ENCODE results near the gene METTL15.
"Not testable (repeated sequence)": the region's sequence is repeated elsewhere in the genome, so short reads cannot be mapped to it uniquely, and the experiment has no call there.

Gene METTL15

DNA sequence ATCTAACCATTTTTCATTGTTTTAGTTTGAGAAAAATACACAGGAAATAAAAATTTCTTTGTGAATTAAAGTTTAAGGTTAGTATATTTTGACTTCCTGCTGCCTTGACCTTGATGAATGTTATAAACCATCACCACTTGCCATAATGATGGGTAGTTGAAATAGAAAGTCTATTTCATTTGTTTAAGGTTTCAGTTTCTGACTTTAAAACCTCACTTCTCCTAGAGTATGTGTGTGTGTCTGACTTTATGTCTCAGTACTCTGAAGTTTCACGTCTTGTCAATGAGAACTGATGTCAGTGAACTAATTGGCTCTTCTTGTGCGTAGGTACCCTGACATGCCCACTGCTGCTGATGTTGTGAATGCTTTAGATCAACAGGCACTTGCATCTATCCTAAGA lies 188.2 kb downstream of the METTL15 start:
- DNase-seq (ENCODE audit: low read depth): no peak

DNA sequence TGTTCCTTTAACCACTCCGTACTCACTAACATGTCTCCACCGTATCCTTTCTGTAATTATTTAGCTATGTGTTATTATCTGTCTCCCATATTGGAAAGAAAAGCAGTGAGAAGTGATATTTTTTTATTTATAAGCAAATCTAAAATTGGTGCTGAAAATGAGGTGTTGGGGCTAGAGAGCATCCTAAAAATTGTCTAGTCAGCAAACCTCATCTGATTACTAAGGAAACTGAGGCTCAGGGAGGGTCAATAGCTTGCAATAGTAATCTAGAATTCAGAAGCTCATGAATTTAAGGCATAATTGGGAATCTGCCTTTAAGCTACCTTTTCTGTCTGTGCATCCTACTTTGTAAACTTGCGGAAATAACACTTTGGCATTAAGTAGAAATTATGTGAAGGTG lies 190.0 kb downstream of the METTL15 start:
- DNase-seq (ENCODE audit: low read depth): no peak

DNA sequence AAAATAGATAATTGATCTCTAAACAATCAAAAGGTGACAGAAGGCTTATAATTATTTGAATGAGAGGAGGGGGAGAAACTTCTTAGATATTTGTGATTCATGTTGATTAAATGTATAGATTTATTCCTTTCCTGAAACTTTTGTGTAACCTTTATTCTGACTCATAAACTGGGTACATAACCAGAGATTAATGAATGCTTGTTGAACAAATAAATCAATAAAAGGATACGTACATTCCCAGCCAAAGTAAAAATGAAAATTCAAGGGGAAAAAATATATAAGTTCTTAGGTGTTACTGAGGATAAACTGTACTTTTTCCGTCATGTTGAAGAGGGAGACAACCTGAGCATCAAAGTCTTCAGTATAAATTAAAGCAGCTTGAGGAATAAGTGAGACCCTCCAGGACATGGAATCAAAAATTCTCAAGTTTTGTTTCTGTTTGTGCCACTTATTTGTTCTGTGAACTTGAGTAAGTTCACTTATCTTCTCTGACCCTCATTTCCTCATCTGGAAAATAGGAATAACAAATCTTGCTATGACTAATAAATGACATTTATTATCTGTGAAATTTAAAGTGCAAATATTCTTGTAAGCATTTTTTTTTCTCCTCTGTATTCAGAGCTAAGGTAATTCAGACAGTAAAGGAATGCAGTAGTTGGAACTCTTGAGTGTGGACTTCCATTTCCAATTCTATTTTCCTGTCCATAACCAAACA lies 195.4 kb downstream of the METTL15 start:
- no peak for DNase-seq (ENCODE audit: low read depth)

DNA sequence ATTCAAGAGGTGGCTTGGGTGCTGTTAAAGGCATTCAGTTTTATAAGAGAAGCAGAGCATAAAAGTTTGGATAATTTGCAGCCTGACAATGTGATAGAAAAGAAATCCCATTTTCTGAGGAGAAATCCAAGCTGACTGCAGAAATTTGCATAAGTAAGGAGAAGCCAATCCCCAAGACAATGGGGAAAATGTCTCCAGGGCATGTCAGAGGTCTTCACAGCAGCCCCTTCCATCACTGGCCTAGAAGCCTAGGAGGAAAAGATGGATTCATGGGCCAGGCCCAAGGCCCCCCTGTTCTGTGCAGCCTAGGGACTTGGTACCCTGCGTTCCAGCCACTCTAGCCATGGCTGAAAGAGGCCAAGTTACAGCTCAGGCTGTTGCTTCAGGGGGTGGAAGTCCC lies 207.3 kb downstream of the METTL15 start:
- DNase-seq (ENCODE audit: low read depth): no peak

DNA sequence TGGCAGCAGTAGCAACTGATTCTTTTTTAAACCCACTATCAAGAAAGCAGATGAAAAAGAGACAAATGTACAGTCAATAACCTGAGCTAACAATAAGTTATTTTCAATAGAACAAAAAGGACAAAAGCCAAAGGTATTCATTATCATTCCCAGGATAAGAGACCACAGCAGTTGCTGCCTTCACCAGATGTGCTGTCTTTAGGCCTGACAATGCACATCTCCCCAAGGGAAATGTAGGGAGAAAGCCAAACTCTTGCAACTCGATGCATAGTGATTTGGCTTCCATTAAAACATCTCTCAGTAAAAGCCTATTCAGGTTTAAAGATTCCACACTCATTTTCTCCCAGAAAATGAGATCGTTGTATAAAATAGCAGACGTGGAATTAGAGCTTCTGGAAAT lies 210.7 kb downstream of the METTL15 start:
- DNase-seq (ENCODE audit: low read depth): no peak

DNA sequence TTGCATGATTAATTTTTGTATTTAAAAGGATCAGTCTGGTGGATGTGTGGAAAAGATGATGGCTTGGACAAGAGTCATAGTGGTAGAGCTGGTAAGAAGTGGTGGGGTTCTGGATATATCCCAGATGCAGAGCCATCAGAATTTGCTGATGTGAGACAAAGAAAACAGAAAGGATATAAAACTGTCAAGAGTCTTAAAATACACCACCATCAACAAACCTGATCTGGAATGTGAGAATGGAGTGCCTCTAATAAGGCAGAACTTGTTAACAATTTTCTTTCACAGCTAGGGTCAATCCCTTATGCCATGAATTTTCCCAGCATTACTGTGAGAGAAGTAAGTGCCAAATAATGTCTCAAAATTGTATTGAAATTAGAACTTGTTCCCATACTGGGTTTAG lies 215.4 kb downstream of the METTL15 start:
- DNase-seq (ENCODE audit: low read depth): no peak

DNA sequence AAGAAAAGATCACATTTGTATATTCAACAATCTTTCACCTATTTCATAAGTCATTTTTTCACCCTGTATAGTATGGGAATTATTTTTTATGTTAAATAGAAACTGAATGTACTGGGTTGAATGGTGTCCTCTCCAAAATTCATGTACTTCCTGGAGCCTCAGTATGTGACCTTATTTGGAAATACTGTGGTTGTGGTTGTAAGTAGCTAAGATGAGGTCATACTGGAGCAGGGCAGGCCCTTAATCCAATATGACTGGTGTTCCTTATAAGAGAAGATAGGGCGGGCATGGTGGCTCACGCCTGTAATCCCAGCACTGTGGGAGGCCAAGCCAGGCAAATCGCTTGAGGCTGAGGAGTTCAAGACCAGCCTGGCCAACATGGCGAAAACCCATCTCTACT lies 224.2 kb downstream of the METTL15 start:
- DNase-seq (ENCODE audit: low read depth): not testable (repeated sequence)

DNA sequence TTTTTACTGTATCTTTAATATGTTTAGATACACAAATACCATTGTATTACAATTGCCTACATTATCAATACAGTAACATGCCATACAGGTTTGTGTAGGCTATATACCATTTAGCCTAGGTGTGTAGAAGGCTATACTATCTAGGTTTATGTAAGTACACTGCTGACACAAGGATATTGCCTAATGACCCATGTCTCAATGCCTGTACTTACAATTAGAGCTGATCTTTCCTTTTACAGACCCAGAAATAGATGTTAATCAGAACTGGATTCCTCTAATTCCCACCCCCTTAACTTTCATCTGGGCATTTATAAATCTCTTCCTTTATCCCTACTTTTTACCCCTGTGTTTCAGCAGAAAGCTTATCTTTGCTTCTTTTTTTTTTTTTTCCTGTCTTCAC lies 229.5 kb downstream of the METTL15 start:
- no peak for DNase-seq (ENCODE audit: low read depth)

DNA sequence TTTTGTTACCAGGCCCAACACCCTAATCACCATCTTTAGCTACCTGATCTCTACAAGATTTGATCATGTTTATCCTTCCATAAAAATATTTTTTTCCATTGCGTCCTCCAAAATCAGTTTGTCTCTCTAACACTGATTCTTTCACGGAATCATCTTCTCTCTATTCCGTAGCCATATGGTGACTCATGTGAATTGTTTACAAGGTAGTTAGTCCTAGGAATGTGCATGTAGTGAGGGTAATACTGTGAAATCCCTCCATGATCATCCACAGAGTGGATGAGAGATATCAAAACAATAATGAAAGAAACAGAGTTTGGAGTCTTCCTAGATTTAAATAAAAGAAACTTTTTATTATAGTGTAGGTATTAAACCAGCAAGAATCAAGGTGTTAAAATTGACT lies 230.2 kb downstream of the METTL15 start:
- no peak for DNase-seq (ENCODE audit: low read depth)

DNA sequence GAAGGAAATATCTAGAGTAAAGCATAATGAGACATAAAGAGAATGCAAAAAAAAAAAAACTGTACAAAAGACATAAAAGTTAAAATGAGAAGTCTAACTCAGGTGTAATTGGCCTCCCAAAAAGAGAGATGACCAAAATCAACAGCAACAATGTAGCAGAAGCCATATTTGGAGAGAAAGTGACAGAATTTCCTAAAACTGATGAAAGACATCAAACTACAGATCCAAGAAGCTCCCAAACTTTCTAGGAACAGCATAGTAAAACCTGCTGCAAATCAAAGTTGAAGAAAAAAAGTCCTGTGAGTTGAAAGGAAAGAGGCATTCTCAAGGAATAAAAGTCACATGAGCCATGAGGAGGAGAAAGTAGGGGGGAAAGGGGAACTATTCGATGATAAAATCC lies 231.3 kb downstream of the METTL15 start:
- DNase-seq (ENCODE audit: low read depth): no peak

DNA sequence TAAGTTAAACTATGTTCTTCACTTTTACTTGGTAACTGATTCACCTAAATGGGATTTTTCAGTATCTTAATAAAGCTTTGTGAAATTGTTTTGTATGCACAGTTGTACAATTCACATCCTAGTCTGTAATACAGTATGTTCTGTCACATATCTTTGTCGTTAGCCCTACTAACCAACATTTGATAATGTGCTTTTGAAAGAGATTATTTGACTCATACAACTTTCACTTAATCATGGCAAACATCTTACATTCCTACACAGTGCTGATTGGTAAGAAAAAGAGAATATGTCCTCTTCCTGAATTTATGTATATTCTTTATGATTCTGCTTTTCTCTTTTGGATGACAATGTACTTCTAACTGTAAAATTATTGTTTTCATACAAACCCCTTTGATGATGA lies 234.5 kb downstream of the METTL15 start:
- no peak for DNase-seq (ENCODE audit: low read depth)

DNA sequence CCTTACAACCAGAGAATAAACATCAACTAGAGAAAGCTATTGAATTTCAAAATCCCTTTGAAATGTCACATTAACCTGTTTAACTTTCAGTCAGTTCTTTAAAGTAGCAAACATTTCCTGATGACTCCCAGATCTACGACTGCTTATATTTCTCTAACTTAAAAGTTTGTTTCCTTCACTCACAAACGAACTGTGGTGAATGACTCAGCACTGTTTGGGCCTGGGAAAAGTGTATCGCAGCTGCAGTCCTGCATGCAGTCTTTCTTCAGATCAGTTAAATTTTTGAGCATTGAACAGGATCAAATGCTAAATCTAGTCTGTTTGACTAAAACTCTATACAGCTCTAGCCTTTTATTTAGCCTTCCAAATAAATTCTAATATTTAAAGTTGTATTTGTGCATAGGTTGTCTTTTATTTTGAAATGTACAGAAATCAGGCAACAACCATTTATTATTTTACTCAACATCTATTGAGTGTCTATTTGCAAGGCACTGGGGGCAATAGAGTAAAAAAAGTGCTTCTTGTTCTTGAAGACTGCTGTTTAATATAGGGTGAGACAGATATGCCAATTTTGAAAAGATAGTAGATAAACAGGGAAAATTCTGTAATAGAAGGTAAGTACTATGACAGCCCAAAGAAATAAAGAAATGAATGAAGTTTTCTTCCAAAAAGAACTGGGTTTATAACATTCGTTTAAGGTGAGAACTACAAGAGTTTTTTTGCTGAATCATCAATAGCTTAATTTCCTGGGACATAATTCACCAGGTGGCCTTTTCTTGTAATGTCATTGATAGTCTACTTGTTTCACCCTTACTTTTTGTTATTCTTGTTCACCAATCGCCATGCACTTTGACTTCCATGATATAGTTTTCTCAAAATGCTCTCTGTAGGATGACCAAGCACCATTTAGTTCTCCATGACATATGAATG lies 235.4 kb downstream of the METTL15 start:
- no peak for DNase-seq (ENCODE audit: low read depth)

DNA sequence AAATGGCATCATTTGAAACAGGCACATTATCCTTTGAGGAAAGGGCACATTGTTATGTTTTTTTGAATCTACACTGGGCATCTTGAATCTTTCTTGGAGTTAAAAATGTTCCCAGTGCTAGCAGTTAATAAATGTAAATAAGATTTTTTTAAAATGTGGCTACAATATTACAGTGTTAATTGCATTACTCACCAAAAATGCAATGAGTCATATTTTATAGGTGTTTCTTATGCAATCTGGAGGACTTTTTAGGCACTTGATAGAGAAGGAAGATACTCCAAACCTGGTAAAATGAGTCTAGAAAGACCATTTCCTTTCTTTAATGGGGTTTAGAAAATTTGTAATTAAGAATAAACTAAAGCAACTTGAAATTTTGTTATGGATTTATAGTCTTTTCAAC lies 238.0 kb downstream of the METTL15 start:
- no peak for DNase-seq (ENCODE audit: low read depth)

DNA sequence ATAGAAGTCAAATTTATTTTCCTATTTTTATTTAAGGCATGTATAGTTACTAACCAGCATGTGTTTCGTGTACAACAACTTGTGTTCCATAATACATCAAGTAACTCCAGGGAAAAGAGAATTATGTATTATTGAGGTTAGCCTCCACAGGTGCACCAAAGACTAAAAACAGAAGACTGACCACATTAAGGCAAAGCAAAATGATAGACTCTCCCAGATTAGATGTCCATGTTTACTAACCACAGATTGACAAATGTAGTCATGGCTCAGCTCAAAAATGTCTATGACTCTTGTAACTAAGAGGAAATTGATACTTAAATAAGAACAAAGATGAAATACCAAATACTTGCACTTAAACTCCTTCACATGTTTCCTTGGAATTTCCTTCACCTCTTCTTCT lies 238.5 kb downstream of the METTL15 start:
- DNase-seq (ENCODE audit: low read depth): no peak

DNA sequence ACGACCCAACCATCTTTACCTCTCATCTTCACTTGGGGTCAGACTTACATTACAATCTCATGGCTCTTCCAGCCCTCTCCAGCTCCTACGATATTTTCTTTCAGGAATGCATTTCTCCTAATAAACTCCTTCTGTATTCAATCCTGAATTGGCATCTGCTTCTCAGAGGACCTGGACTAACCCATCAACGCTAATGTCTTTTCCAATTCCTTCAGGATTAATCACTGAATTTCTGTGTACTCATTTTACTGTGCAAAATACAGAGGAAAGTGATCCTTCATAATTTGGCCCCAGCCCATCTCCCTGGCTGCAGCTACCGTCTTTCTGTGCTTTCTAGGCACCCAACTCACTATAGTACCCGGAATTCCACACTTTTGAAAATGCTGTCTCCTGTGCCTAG lies 239.2 kb downstream of the METTL15 start:
- no peak for DNase-seq (ENCODE audit: low read depth)

DNA sequence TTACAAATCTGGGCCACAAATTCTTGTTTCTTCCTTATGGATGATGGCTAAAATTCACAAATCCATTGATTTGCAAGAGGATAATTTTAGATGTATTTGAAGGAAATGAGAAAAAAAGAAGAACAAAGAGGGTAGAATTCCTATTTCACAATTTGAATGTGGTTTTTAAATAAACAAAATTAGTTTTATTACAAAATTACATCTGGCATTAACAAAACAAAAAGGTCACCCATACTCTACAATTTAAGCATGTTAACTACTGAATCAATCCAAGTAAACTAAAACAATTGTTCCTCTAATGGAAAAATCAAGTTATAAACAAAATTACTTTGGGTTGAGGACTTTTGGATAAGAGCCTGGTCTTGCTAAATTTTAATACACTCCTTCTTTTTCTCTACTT lies 242.0 kb downstream of the METTL15 start:
- DNase-seq (ENCODE audit: low read depth): no peak

DNA sequence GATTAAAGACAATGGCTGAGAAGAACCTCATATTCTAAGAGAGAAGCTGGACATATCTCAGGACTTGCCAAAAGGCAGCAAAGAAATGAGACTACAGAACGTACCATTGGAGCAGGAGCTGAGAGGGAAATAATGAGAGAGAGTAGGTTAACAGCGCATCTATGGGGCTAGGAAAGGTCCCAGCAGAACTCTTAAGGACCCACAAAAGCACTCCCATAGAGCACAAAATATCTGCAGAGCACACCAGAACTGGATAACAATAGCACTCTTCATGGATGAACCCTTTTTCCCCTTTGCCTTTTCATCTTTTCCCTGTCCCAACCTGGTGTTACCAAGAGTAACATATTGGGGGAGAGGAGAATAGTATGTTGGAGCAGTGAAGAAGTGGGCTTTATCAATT lies 245.8 kb downstream of the METTL15 start:
- DNase-seq (ENCODE audit: low read depth): no peak

DNA sequence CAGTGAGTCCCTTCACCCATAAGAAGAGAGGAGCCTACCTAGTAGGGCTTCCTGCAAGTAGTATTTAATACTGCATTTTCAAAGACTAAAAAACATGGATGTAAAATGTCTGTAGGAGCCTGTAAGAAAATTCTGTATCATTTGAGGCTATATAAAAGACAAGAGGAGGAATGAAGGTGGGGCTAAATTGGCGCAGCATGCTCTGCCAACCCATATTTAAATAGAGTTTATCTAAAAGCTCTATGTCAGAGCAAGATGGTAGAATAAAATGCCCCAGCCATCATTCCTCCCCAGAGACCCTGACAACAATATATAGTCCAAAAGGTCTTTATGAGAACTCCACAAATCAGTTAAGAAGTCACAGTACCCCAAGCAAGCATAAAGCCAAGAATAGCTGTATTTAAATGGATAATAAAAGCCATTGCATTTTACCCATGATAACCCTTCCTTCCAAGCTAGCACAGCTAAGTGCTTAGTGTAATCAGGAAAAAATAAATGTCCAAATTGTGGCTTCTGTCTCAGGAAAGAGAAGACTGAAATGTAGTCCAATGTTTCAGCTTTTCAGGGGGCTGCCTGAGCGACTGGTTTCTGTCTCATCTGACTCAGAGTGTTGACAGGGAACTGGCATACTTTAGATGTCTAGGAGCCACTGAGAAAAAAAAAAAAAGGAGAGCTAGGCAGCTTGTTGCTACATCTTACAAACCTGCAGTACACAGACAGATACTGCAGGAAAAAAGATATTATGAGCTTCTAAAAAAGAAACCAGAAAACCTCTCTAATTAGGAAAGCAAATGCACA lies 258.6 kb downstream of the METTL15 start:
- DNase-seq (ENCODE audit: low read depth): no peak

DNA sequence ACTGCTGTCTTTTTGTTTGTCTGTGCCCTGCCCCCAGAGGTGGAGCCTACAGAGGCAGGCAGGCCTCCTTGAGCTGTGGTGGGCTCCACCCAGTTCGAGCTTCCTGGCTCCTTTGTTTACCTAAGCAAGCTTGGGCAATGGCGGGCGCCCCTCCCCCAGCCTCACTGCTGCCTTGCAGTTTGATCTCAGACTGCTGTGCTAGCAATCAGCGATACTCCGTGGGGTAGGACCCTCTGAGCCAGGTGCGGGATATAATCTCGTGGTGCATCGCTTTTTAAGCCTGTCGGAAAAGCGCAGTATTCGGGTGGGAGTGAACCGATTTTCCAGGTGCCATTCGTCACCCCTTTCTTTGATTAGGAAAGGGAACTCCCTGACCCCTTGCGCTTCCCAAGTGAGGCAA lies 269.9 kb downstream of the METTL15 start:
- DNase-seq (ENCODE audit: low read depth): not testable (repeated sequence)
